Mammary epithelial cell (primary cell): Measurements from ENCODE around the gene IFIT1B.

Experiments
- CTCF ChIP-seq, 2 donors: IDR thresholded peaks in 1 of 2; conservative IDR thresholded peaks in 1 of 2; 2 replicates each; pipeline ENCODE4 v1.5.1; 2011 to 2012; ENCODE audit warnings: inconsistent platforms in 2 of 2, low read length in 2 of 2, mild to moderate bottlenecking in 2 of 2, control low read depth in 1 of 2, low read depth in 1 of 2; ENCODE audit not compliant: insufficient read depth in 1 of 2; ENCODE audit errors: extremely low read depth in 1 of 2
- EZH2 ChIP-seq: IDR thresholded peaks from 2 replicates; pipeline ENCODE4 v1.6.1; 2012; ENCODE audit warnings: low read length, inconsistent platforms, borderline replicate concordance

- no peak for TF ChIP-seq EZH2
- TF ChIP-seq CTCF (conservative IDR thresholded peaks at IDR 0.05 in 1 of 2, IDR thresholded peaks at IDR 0.05 in 1 of 2; ENCODE audit: extremely low read depth in 1 of 2, insufficient read depth in 1 of 2, low read depth in 1 of 2, low read length in 2 of 2) = no peak
These were observed 43.2 kb downstream of the IFIT1B start for GRCh38 chr10:89421018-89421476.
